Body of pancreas (tissue), 4 donors: ENCODE results near the gene KYAT1.

ENCODE experiments used
- POLR2A ChIP-seq, 3 donors: fragments of 450-650 bp; IDR thresholded peaks; one replicate each; pipeline ENCODE4 v1.6.1; 2016; ENCODE audit warnings: antibody characterized with exemption in 3 of 3, mild to moderate bottlenecking in 2 of 3
- TF ChIP-seq, protein P1 (sequence below), 7 experiments: fragments of 450-650 bp in 4 of 7; fragments of 200-600 bp in 3 of 7; sonication (generic) in 3 of 7; IDR thresholded peaks; one replicate each; pipeline ENCODE4 v1.5.1; 2016 to 2019; ENCODE audit warnings: antibody characterized with exemption in 7 of 7

DNA sequence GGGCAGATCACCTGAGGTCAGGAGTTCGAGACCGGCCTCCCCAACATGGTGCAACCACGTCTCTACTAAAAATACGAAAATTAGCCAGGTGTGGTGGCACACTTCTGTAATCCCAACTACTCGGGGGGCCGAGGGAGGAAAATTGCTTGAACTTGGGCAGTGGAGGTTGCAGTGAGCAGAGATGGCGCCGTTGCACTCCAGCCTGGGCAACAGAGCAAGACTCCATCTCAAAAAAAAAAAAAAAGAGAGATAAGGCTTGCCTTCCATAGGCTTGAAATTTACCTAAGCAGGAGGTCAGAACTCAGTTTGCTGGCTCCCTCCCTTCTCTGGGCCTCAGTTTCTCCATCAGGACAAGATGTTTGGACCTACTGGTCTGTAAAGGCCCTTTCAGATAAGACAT is 53.5 kb downstream of the KYAT1 start:
- TF ChIP-seq, protein P1, sequence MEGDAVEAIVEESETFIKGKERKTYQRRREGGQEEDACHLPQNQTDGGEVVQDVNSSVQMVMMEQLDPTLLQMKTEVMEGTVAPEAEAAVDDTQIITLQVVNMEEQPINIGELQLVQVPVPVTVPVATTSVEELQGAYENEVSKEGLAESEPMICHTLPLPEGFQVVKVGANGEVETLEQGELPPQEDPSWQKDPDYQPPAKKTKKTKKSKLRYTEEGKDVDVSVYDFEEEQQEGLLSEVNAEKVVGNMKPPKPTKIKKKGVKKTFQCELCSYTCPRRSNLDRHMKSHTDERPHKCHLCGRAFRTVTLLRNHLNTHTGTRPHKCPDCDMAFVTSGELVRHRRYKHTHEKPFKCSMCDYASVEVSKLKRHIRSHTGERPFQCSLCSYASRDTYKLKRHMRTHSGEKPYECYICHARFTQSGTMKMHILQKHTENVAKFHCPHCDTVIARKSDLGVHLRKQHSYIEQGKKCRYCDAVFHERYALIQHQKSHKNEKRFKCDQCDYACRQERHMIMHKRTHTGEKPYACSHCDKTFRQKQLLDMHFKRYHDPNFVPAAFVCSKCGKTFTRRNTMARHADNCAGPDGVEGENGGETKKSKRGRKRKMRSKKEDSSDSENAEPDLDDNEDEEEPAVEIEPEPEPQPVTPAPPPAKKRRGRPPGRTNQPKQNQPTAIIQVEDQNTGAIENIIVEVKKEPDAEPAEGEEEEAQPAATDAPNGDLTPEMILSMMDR (IDR thresholded peaks at IDR 0.05) = no peak
- no peak for TF ChIP-seq POLR2A (IDR thresholded peaks at IDR 0.05)
